ENCODE measurements around the gene SPRN. TPM values are rescaled to one million over a fixed set of nuclear protein-coding genes. Genes with fewer than 3 reads are reported as not detected.

SPRN gene
- total and polyA plus RNA-seq, 2 donors (not counting 1 experiment from before 2014, with no cell fraction given), result 0.33 to 1.2 TPM

- TF ChIP-seq EZH2 (IDR thresholded peaks at IDR 0.05; ENCODE audit: low read length, missing control alignments), result no peak
- TF ChIP-seq, protein P1, sequence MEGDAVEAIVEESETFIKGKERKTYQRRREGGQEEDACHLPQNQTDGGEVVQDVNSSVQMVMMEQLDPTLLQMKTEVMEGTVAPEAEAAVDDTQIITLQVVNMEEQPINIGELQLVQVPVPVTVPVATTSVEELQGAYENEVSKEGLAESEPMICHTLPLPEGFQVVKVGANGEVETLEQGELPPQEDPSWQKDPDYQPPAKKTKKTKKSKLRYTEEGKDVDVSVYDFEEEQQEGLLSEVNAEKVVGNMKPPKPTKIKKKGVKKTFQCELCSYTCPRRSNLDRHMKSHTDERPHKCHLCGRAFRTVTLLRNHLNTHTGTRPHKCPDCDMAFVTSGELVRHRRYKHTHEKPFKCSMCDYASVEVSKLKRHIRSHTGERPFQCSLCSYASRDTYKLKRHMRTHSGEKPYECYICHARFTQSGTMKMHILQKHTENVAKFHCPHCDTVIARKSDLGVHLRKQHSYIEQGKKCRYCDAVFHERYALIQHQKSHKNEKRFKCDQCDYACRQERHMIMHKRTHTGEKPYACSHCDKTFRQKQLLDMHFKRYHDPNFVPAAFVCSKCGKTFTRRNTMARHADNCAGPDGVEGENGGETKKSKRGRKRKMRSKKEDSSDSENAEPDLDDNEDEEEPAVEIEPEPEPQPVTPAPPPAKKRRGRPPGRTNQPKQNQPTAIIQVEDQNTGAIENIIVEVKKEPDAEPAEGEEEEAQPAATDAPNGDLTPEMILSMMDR (conservative IDR thresholded peaks at IDR 0.05 in 1 of 2, IDR thresholded peaks at IDR 0.05 in 1 of 2; ENCODE audit: low read depth in 1 of 2, low read length in 2 of 2), result no peak
These were observed 40.4 kb downstream of the SPRN start for GRCh38 chr10:133384071-133384470.

DNA sequence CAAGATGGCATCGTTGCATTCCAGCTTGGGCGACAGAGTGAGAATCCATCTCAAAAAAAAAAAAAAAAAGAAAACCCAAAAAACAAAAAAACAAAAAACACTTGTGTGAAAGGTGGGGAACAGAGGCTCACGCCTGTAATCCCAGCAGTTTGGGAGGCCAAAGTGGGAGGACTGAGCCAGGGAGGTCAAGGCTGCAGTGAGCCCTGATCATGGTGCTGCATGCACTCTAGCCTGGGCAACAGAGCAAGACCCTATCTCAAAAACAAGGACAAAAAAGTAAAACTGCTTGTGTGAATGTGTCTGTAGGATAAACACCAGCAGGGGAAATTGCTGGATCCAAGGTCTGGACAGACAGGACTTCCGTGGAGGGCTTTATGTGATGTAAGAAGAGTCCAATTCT, 40.9 kb downstream of the SPRN start:
- no peak overlapping the region for H2AFZ ChIP-seq (ENCODE audit: low read length)

More at GRCh38 chr10:133384071-133384470, 40.4 kb downstream of the SPRN start:
- no peaks in the 10 kb centered on the region for H4K20me1 ChIP-seq (ENCODE audit: control insufficient read depth, extremely low read depth, insufficient read depth, low read length)
- no peaks in the 10 kb centered on the region for H3K27me3 ChIP-seq (ENCODE audit: control insufficient read depth, insufficient read depth, low read length)
- no peak overlapping the region for H2AFZ ChIP-seq (ENCODE audit: low read length)
- H3K9ac ChIP-seq (ENCODE audit: insufficient read depth, low read length), result no peak overlapping the region
- H3K27ac ChIP-seq (ENCODE audit: insufficient read depth, low read length), result no peak overlapping the region
- no peak overlapping the region for H3K4me3 ChIP-seq (replicated peaks in 1 of 4; ENCODE audit: control extremely low read depth in 1 of 4, insufficient read depth in 1 of 4, low read depth in 3 of 4, low read length in 4 of 4)
- H3K4me2 ChIP-seq (ENCODE audit: extremely low read depth, insufficient read depth, low read length), result no peak overlapping the region
- no peaks in the 10 kb centered on the region for H3K79me2 ChIP-seq (ENCODE audit: control insufficient read depth, insufficient read depth, low read length)
- no peaks in the 10 kb centered on the region for H3K4me1 ChIP-seq (ENCODE audit: control insufficient read depth, extremely low read depth, insufficient read depth, low read length)
- H3K9me3 ChIP-seq (ENCODE audit: control insufficient read depth, insufficient read depth, low read depth, low read length), result no peaks in the 10 kb centered on the region
- no peaks in the 10 kb centered on the region for H3K36me3 ChIP-seq (ENCODE audit: control insufficient read depth, insufficient read depth, low read length)
- DNase-seq (ENCODE audit: low read depth in 2 of 2), result no peak

GRCh38 chr10:133381036-133381435, 43.4 kb downstream of the SPRN start:
- Histone ChIP-seq H3K4me1 (ENCODE audit: control insufficient read depth, extremely low read depth, insufficient read depth, low read length) (peaks cover 2% of the 10 kb centered on the region), H3K27ac (ENCODE audit: insufficient read depth, low read length) (no peak overlapping the region), H2AFZ (ENCODE audit: low read length) (no peak overlapping the region), H3K4me2 (ENCODE audit: extremely low read depth, insufficient read depth, low read length) (no peak overlapping the region), H4K20me1 (ENCODE audit: control insufficient read depth, extremely low read depth, insufficient read depth, low read length) (no peaks in the 10 kb centered on the region), H3K4me3 (replicated peaks in 1 of 4; ENCODE audit: control extremely low read depth in 1 of 4, insufficient read depth in 1 of 4, low read depth in 3 of 4, low read length in 4 of 4) (no peak overlapping the region), H3K9me3 (ENCODE audit: control insufficient read depth, insufficient read depth, low read depth, low read length) (no peaks in the 10 kb centered on the region), H3K36me3 (ENCODE audit: control insufficient read depth, insufficient read depth, low read length) (no peaks in the 10 kb centered on the region), H3K27me3 (ENCODE audit: control insufficient read depth, insufficient read depth, low read length) (no peaks in the 10 kb centered on the region), H3K79me2 (ENCODE audit: control insufficient read depth, insufficient read depth, low read length) (no peaks in the 10 kb centered on the region), H3K9ac (ENCODE audit: insufficient read depth, low read length) (no peak overlapping the region)
- no peak for DNase-seq (ENCODE audit: low read depth in 2 of 2)
- TF ChIP-seq, protein P1 (conservative IDR thresholded peaks at IDR 0.05 in 1 of 2, IDR thresholded peaks at IDR 0.05 in 1 of 2; ENCODE audit: low read depth in 1 of 2, low read length in 2 of 2), result no peak
- TF ChIP-seq EZH2 (IDR thresholded peaks at IDR 0.05; ENCODE audit: low read length, missing control alignments), result no peak

More for the DNA sequence above, 40.9 kb downstream of the SPRN start:
- Histone ChIP-seq H3K79me2 (ENCODE audit: control insufficient read depth, insufficient read depth, low read length) (no peaks in the 10 kb centered on the region), H3K4me2 (ENCODE audit: extremely low read depth, insufficient read depth, low read length) (no peak overlapping the region), H4K20me1 (ENCODE audit: control insufficient read depth, extremely low read depth, insufficient read depth, low read length) (no peaks in the 10 kb centered on the region), H3K36me3 (ENCODE audit: control insufficient read depth, insufficient read depth, low read length) (no peaks in the 10 kb centered on the region), H3K4me1 (ENCODE audit: control insufficient read depth, extremely low read depth, insufficient read depth, low read length) (no peaks in the 10 kb centered on the region), H3K9ac (ENCODE audit: insufficient read depth, low read length) (no peak overlapping the region), H3K27ac (ENCODE audit: insufficient read depth, low read length) (no peak overlapping the region), H3K4me3 (replicated peaks in 1 of 4; ENCODE audit: control extremely low read depth in 1 of 4, insufficient read depth in 1 of 4, low read depth in 3 of 4, low read length in 4 of 4) (no peak overlapping the region), H3K9me3 (ENCODE audit: control insufficient read depth, insufficient read depth, low read depth, low read length) (no peaks in the 10 kb centered on the region), H3K27me3 (ENCODE audit: control insufficient read depth, insufficient read depth, low read length) (no peaks in the 10 kb centered on the region)
- DNase-seq (ENCODE audit: low read depth in 2 of 2), result no peak
- TF ChIP-seq, protein P1 (conservative IDR thresholded peaks at IDR 0.05 in 1 of 2, IDR thresholded peaks at IDR 0.05 in 1 of 2; ENCODE audit: low read depth in 1 of 2, low read length in 2 of 2), result no peak
- no peak for TF ChIP-seq EZH2 (IDR thresholded peaks at IDR 0.05; ENCODE audit: low read length, missing control alignments)
